Neuronal stem cell (in vitro differentiated cells): Measurements from ENCODE around the gene RHBG.
A peak's percentile ranks its signal among the peaks of the same experiment; 100 is the strongest.

Experiments used
- DNase-seq: peaks from one replicate; pipeline ENCODE4 v3.0.0-alpha.2; 2013; ENCODE audit warnings: low spot score
- H2AFZ ChIP-seq: one replicate; pipeline ENCODE4 v1.6.1; 2013; ENCODE audit warnings: mild to moderate bottlenecking, low read length, inconsistent platforms
- H2AK5ac ChIP-seq: 2 replicates; pipeline ENCODE4 v1.6.1; 2013; ENCODE audit warnings: low read depth, mild to moderate bottlenecking, inconsistent platforms, low read length, moderate library complexity, mixed read lengths
- H2BK120ac ChIP-seq: 2 replicates; pipeline ENCODE4 v1.6.1; 2013; ENCODE audit warnings: low read depth, mild to moderate bottlenecking, inconsistent platforms, low read length, moderate library complexity, mixed read lengths
- H2BK12ac ChIP-seq: one replicate; pipeline ENCODE4 v1.6.1; 2013; ENCODE audit warnings: low read length, inconsistent platforms
- H2BK15ac ChIP-seq: 2 replicates; pipeline ENCODE4 v1.6.1; 2013; ENCODE audit warnings: mild to moderate bottlenecking, low read length, inconsistent platforms, mixed read lengths
- H2BK5ac ChIP-seq: one replicate; pipeline ENCODE4 v1.6.1; 2013; ENCODE audit warnings: inconsistent platforms, mild to moderate bottlenecking, low read length, moderate library complexity
- H3K14ac ChIP-seq: one replicate; pipeline ENCODE4 v1.6.1; 2013; ENCODE audit warnings: low read length, inconsistent platforms
- H3K18ac ChIP-seq: 2 replicates; pipeline ENCODE4 v1.6.1; 2013; ENCODE audit warnings: low read length, inconsistent platforms
- H3K23ac ChIP-seq: 2 replicates; pipeline ENCODE4 v1.6.1; 2013; ENCODE audit warnings: low read depth, mild to moderate bottlenecking, mixed read lengths, low read length, inconsistent platforms; ENCODE audit not compliant: poor library complexity
- H3K27ac ChIP-seq: replicated peaks from 3 replicates; pipeline ENCODE4 v1.5.1; 2013; ENCODE audit warnings: low read length, inconsistent platforms
- H3K27me3 ChIP-seq, 3 experiments: 2 replicates each; pipeline ENCODE4 v1.6.1; 2013; ENCODE audit warnings: low read length in 3 of 3, mild to moderate bottlenecking in 2 of 3, inconsistent platforms in 1 of 3, low read depth in 1 of 3, mixed read lengths in 1 of 3, moderate library complexity in 1 of 3; ENCODE audit not compliant: control insufficient read depth in 3 of 3, insufficient read depth in 3 of 3
- H3K36me3 ChIP-seq, 2 donors: replicated peaks in 1 of 2; 2 replicates each; pipeline ENCODE4 v1.6.1; 2013; ENCODE audit warnings: low read length in 2 of 2; ENCODE audit not compliant: control insufficient read depth in 2 of 2, insufficient read depth in 2 of 2
- H3K4ac ChIP-seq: 2 replicates; pipeline ENCODE4 v1.6.1; 2013; ENCODE audit warnings: inconsistent platforms, mild to moderate bottlenecking, low read length, moderate library complexity
- H3K4me1 ChIP-seq, 2 donors: 1 replicate in 1 of 2; 2 replicates in 1 of 2; pipeline ENCODE4 v1.6.1; 2013; ENCODE audit warnings: low read length in 2 of 2, low read depth in 1 of 2; ENCODE audit not compliant: control insufficient read depth in 2 of 2, insufficient read depth in 1 of 2
- H3K4me2 ChIP-seq: one replicate; pipeline ENCODE4 v1.6.1; 2013; ENCODE audit warnings: mild to moderate bottlenecking, low read length, inconsistent platforms; ENCODE audit not compliant: insufficient read depth, poor library complexity, severe bottlenecking
- H3K4me3 ChIP-seq, 2 donors: 2 replicates each; pipeline ENCODE4 v1.5.1; 2013; ENCODE audit warnings: low read length in 2 of 2, mild to moderate bottlenecking in 2 of 2, inconsistent platforms in 1 of 2, moderate library complexity in 1 of 2
- H3K79me1 ChIP-seq: one replicate; pipeline ENCODE4 v1.6.1; 2013; ENCODE audit warnings: low read depth, mild to moderate bottlenecking, inconsistent platforms, low read length, moderate library complexity
- H3K9ac ChIP-seq: one replicate; pipeline ENCODE4 v1.6.1; 2013; ENCODE audit warnings: mild to moderate bottlenecking, low read depth, low read length, inconsistent platforms; ENCODE audit not compliant: poor library complexity
- H3K9me3 ChIP-seq, 2 donors: replicated peaks in 1 of 2; 2 replicates each; pipeline versions ENCODE3 to v1.6.1; 2013; ENCODE audit warnings: low read length in 2 of 2, mild to moderate bottlenecking in 2 of 2, inconsistent platforms in 1 of 2, low read depth in 1 of 2, mixed read lengths in 1 of 2, moderate library complexity in 1 of 2; ENCODE audit not compliant: control insufficient read depth in 2 of 2, insufficient read depth in 1 of 2
- H4K8ac ChIP-seq: one replicate; pipeline ENCODE4 v1.6.1; 2013; ENCODE audit warnings: low read depth, mild to moderate bottlenecking, inconsistent platforms, low read length, moderate library complexity
- H4K91ac ChIP-seq: one replicate; pipeline ENCODE4 v1.6.1; 2013; ENCODE audit warnings: low read length, low read depth, mild to moderate bottlenecking, inconsistent platforms; ENCODE audit not compliant: poor library complexity
- WGBS, 2 donors: extraction: QIAGEN DNeasy Blood & Tissue Kit; methylation state at CpG; one replicate each; pipeline ENCODE4 v1.1.7; 2013; ENCODE audit warnings: missing lambda C conversion rate in 2 of 2, mixed read lengths in 1 of 2; ENCODE audit not compliant: insufficient read length in 2 of 2, insufficient replicate concordance in 1 of 2; ENCODE audit errors: extremely low coverage in 2 of 2; 5-methylcytosine and 5-hydroxymethylcytosine counted together

The RHBG gene

GRCh38 chr1:156399355-156400125 is 30.5 kb downstream of the RHBG start:
- no peak overlapping the region for H2BK15ac ChIP-seq
- peaks cover 0 to 2% of the 10 kb centered on the region in 2 donors for H3K9me3 ChIP-seq
- H3K4me2 ChIP-seq: no peak overlapping the region
- no peak overlapping the region for H4K8ac ChIP-seq
- H3K4me1 ChIP-seq: peaks cover 0 to 22% of the 10 kb centered on the region in 2 donors
- H3K4me3 ChIP-seq: no peak overlapping the region
- H2BK120ac ChIP-seq: no peak overlapping the region
- H3K9ac ChIP-seq: no peak overlapping the region
- H4K91ac ChIP-seq: no peak overlapping the region
- H3K27ac ChIP-seq: no peak overlapping the region
- no peak overlapping the region for H3K23ac ChIP-seq
- no peak overlapping the region for H3K14ac ChIP-seq
- no peaks in the 10 kb centered on the region for H3K36me3 ChIP-seq
- H3K79me1 ChIP-seq: peaks cover 2% of the 10 kb centered on the region
- no peak overlapping the region for H2BK5ac ChIP-seq
- no peak overlapping the region for H2AFZ ChIP-seq
- DNase-seq: no peak
- peaks cover 0 to 59% (median 3%) of the 10 kb centered on the region in 3 experiments for H3K27me3 ChIP-seq
- H3K18ac ChIP-seq: peak overlapping the region; percentile 68
- peak overlapping the region; percentile 2 for H2AK5ac ChIP-seq
- no peak overlapping the region for H2BK12ac ChIP-seq
- H3K4ac ChIP-seq: no peak overlapping the region
- WGBS, 2 donors: no CpG with 5 or more reads among the region's 10 CpGs

GRCh38 chr1:156400191-156400935 is 31.4 kb downstream of the RHBG start:
- H3K4me1 ChIP-seq: peaks cover 0 to 17% of the 10 kb centered on the region in 2 donors
- peak overlapping the region; percentile 51 for H2BK120ac ChIP-seq
- H3K23ac ChIP-seq: no peak overlapping the region
- H4K91ac ChIP-seq: no peak overlapping the region
- H3K4me3 ChIP-seq: no peak overlapping the region
- no peaks in the 10 kb centered on the region for H3K79me1 ChIP-seq
- no peak overlapping the region for H3K14ac ChIP-seq
- H3K4ac ChIP-seq: no peak overlapping the region
- H2BK15ac ChIP-seq: peak overlapping the region; percentile 32
- peak overlapping the region; percentile 33 for H3K9ac ChIP-seq
- no peak overlapping the region for H3K4me2 ChIP-seq
- no peak overlapping the region for H2AFZ ChIP-seq
- H3K27me3 ChIP-seq: peaks cover 0 to 61% (median 4%) of the 10 kb centered on the region in 3 experiments
- no peak overlapping the region for H3K27ac ChIP-seq
- WGBS, 2 donors: no CpG with 5 or more reads among the region's 25 CpGs
- H2BK5ac ChIP-seq: no peak overlapping the region
- no peaks in the 10 kb centered on the region for H3K36me3 ChIP-seq
- no peak for DNase-seq
- no peak overlapping the region for H2BK12ac ChIP-seq
- H4K8ac ChIP-seq: no peak overlapping the region
- peak overlapping the region; percentile 81 for H3K18ac ChIP-seq
- H2AK5ac ChIP-seq: peak overlapping the region; percentile 77
- no peaks in the 10 kb centered on the region for H3K9me3 ChIP-seq

- Histone ChIP-seq H2BK5ac (no peak overlapping the region), H4K8ac (no peak overlapping the region), H3K4me1 (peaks cover 0 to 17% of the 10 kb centered on the region in 2 donors), H2AK5ac (peak overlapping the region; percentile 77), H3K9me3 (no peaks in the 10 kb centered on the region), H3K4me2 (no peak overlapping the region), H2BK12ac (peak overlapping the region; percentile 76), H4K91ac (no peak overlapping the region), H2AFZ (no peak overlapping the region), H2BK15ac (peak overlapping the region; percentile 60), H3K36me3 (no peaks in the 10 kb centered on the region), H3K14ac (no peak overlapping the region), H3K4ac (no peak overlapping the region), H3K18ac (peak overlapping the region; percentile 93), H3K4me3 (peak overlapping the region in 1 of 2 donors; percentile 38), H3K9ac (no peak overlapping the region), H2BK120ac (peak overlapping the region; percentile 88), H3K23ac (peak overlapping the region; percentile 27), H3K27ac (no peak overlapping the region), H3K79me1 (no peaks in the 10 kb centered on the region), H3K27me3 (peaks cover 0 to 69% (median 4%) of the 10 kb centered on the region in 3 experiments)
- WGBS, 2 donors: no CpG with 5 or more reads among the region's 6 CpGs
- no peak for DNase-seq
Measured at GRCh38 chr1:156401041-156401574, 32.1 kb downstream of the RHBG start.

GRCh38 chr1:156401681-156402081 is 32.7 kb downstream of the RHBG start:
- H3K4me2 ChIP-seq: no peak overlapping the region
- no peak overlapping the region for H2AFZ ChIP-seq
- no peak overlapping the region for H4K91ac ChIP-seq
- no peak overlapping the region for H3K9ac ChIP-seq
- H3K4ac ChIP-seq: no peak overlapping the region
- H3K27me3 ChIP-seq: peaks cover 0 to 71% (median 4%) of the 10 kb centered on the region in 3 experiments
- DNase-seq: no peak
- no peak overlapping the region for H3K27ac ChIP-seq
- no peaks in the 10 kb centered on the region for H3K79me1 ChIP-seq
- no peak overlapping the region for H2AK5ac ChIP-seq
- no CpG with 5 or more reads among the region's 3 CpGs for WGBS, 2 donors
- H3K23ac ChIP-seq: no peak overlapping the region
- H3K4me1 ChIP-seq: peaks cover 0 to 17% of the 10 kb centered on the region in 2 donors
- H3K18ac ChIP-seq: no peak overlapping the region
- no peak overlapping the region for H2BK5ac ChIP-seq
- no peak overlapping the region for H2BK12ac ChIP-seq
- no peak overlapping the region for H3K4me3 ChIP-seq
- no peak overlapping the region for H2BK15ac ChIP-seq
- no peak overlapping the region for H2BK120ac ChIP-seq
- H3K9me3 ChIP-seq: no peaks in the 10 kb centered on the region
- H3K14ac ChIP-seq: peak overlapping the region; percentile 94
- no peak overlapping the region for H4K8ac ChIP-seq
- H3K36me3 ChIP-seq: no peaks in the 10 kb centered on the region
